Natural killer cell (primary cell): Measurements from ENCODE around the gene KRT79. TPM values are rescaled to one million over a fixed set of nuclear protein-coding genes. Genes with fewer than 3 reads are reported as not detected.

Experiments used
- ATAC-seq, 3 donors: fragments of 150-1000 bp in 2 of 3; fragments of 200-7000 bp in 1 of 3; cut with Tn5 transposase; 1 replicate in 1 of 3; 2 replicates in 2 of 3; pipeline ENCODE4 v1.10.0; 2021; ENCODE audit warnings: mild to moderate bottlenecking in 2 of 3, moderate library complexity in 2 of 3
- DNase-seq, 2 donors: peaks; one replicate each; pipeline versions ENCODE4 v3.0.0 to v3.0.0-alpha.2; 2013 to 2021; ENCODE audit warnings: mixed read lengths in 1 of 2
- H3K27ac ChIP-seq: one replicate; pipeline ENCODE4 v1.5.1; 2013; ENCODE audit warnings: mild to moderate bottlenecking, low read length
- H3K27me3 ChIP-seq: one replicate; pipeline ENCODE4 v1.6.1; 2013; ENCODE audit warnings: low read length; ENCODE audit not compliant: control insufficient read depth, insufficient read depth
- H3K36me3 ChIP-seq: one replicate; pipeline ENCODE4 v1.6.1; 2013; ENCODE audit warnings: low read length; ENCODE audit not compliant: control insufficient read depth, insufficient read depth
- H3K4me1 ChIP-seq: one replicate; pipeline ENCODE4 v1.6.1; 2013; ENCODE audit warnings: low read length; ENCODE audit not compliant: control insufficient read depth, insufficient read depth
- H3K4me3 ChIP-seq: one replicate; pipeline ENCODE4 v1.5.1; 2013; ENCODE audit warnings: low read length
- H3K9me3 ChIP-seq: one replicate; pipeline ENCODE4 v1.6.1; 2013; ENCODE audit warnings: low read length; ENCODE audit not compliant: control insufficient read depth, insufficient read depth
- H3K27ac Mint-ChIP-seq, 2 donors: one replicate each; pipeline ENCODE4 v1.8.0; 2022; ENCODE audit warnings: mild to moderate bottlenecking in 2 of 2, mixed read lengths in 2 of 2, moderate library complexity in 1 of 2
- H3K27me3 Mint-ChIP-seq, 2 donors: one replicate each; pipeline ENCODE4 v1.8.0; 2022; ENCODE audit warnings: low read depth in 2 of 2, mixed read lengths in 2 of 2
- H3K36me3 Mint-ChIP-seq: one replicate; pipeline ENCODE4 v1.8.0; 2022; ENCODE audit warnings: mixed read lengths
- H3K4me1 Mint-ChIP-seq, 2 donors: one replicate each; pipeline ENCODE4 v1.8.0; 2022; ENCODE audit warnings: mixed read lengths in 2 of 2
- H3K4me3 Mint-ChIP-seq: one replicate; pipeline ENCODE4 v1.8.0; 2022; ENCODE audit warnings: mild to moderate bottlenecking, moderate library complexity, mixed read lengths
- H3K9me3 Mint-ChIP-seq, 2 donors: one replicate each; pipeline ENCODE4 v1.8.0; 2022; ENCODE audit warnings: mixed read lengths in 2 of 2
- CTCF ChIP-seq: fragments of 200-600 bp; IDR thresholded peaks from one replicate; pipeline ENCODE4 v1.8.0; 2022; ENCODE audit warnings: antibody characterized with exemption
- WGBS: methylation state at CpG from one replicate; pipeline ENCODE4 v1.1.7; 2013; ENCODE audit warnings: missing lambda C conversion rate; ENCODE audit not compliant: insufficient coverage; 5-methylcytosine and 5-hydroxymethylcytosine counted together
- intact Hi-C: fragments of 100-400 bp; cut with micrococcal nuclease; formaldehyde crosslinking; loops from one replicate; pipeline ENCODE4 v1.14.2; 2022
- total RNA-seq, 4 donors: library from RNA; stranded (reverse); fragments of 120-200 nt in 1 of 4; gene quantifications; one replicate each; pipeline versions ENCODE4 v1.2.3 to v1.2.4, GENCODE V29; 2013 to 2022

KRT79 gene
- total RNA-seq, 3 donors from 2014 or later (not counting 1 experiment from before 2014, with no cell fraction given), result 0.18 TPM; not detected in 2

DNA sequence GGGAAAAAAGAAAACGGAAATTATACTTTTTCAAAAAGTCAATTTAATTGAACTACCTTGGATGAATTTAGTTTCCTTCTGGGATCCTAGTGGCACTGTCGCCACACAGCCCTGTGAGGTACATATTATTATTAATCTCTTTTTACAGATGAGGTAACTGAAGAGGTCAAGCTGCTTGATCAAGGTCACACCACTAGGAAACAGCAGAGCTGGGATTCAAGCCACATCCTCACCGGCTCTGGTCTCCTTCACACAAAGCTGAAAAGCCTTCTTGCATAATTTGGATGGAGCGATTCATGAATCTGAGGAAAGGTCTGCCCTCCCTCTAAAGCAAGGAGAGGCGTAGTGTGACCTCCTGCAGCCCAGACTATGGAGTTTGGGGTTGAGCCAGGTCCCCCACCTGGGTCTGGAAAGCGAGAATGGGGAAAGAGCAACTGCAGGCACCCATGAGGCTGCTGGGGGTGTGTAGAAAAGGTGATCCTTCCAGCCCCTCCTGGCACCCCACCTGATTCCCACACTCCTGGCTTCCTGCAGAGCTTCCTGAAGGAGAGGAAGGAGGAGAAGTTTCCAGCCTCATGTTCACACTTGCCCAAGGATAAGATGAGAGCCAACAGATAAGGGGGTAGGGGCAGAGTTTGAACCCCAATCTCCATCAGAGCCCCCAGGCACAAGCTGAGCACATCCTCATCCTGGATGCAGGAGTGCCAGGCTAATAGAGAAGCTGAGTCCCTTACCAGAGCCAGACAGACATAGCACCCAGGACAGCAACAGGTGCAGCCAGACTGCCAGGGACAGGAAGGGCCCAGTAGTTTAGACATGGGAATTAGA lies 3.9 kb upstream of the KRT79 start:
- whole genome bisulfite sequencing, result 92% methylated on average over 5 of the region's 6 CpGs
- Histone ChIP-seq H3K9me3 (no peaks in the 10 kb centered on the region), H3K36me3 (no peaks in the 10 kb centered on the region), H3K4me1 (peaks cover 35% of the 10 kb centered on the region), H3K27me3 (no peaks in the 10 kb centered on the region), H3K4me3 (no peak overlapping the region), H3K27ac (no peak overlapping the region)
- Mint-ChIP-seq H3K27me3 (peaks cover 0 to 12% of the 10 kb centered on the region in 2 donors), H3K36me3 (no peaks in the 10 kb centered on the region), H3K9me3 (no peaks in the 10 kb centered on the region), H3K4me3 (no peak overlapping the region), H3K27ac (peak overlapping the region; percentile 87 to 95), H3K4me1 (peaks cover 35 to 58% of the 10 kb centered on the region in 2 donors)
- ATAC-seq (no peak), DNase-seq (no peak)
- intact Hi-C loops, result no loop called here
- no peak for TF ChIP-seq CTCF

DNA sequence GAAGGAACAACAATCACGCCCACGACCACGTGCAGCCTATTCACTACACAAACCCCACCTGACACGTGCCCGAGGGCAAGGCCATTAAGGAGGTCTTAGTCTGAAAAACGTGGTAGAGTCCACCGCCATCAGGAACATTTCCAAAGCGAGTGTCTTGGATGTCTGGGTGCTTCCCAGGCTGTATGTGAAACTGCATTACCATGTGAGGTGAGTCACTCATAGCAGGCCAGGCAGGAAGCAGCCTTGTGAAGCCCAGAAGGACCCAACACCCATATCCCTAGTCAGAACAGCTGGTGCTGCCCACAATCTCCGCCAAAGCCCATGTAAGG lies 3.3 kb upstream of the KRT79 start:
- no peaks in the 10 kb centered on the region for H3K36me3 ChIP-seq
- WGBS, result 81% methylated on average over 7 of the region's 9 CpGs
- H3K27me3 ChIP-seq, result no peaks in the 10 kb centered on the region
- Mint-ChIP-seq H3K36me3 (no peaks in the 10 kb centered on the region), H3K4me3 (peak overlapping the region; percentile 71), H3K9me3 (no peaks in the 10 kb centered on the region), H3K27ac (peak overlapping the region; percentile 87 to 95), H3K4me1 (peaks cover 32 to 54% of the 10 kb centered on the region in 2 donors), H3K27me3 (peaks cover 0 to 10% of the 10 kb centered on the region in 2 donors)
- H3K9me3 ChIP-seq, result no peaks in the 10 kb centered on the region
- H3K27ac ChIP-seq, result no peak overlapping the region
- peaks cover 34% of the 10 kb centered on the region for H3K4me1 ChIP-seq
- no peak for TF ChIP-seq CTCF
- intact Hi-C loops, result no loop called here
- no peak for DNase-seq
- peak in 1 of 3 donors; percentile 42 for ATAC-seq
- no peak overlapping the region for H3K4me3 ChIP-seq

GRCh38 chr12:52836491-52837412 lies 2.6 kb upstream of the KRT79 start:
- Mint-ChIP-seq H3K27ac (peak overlapping the region; percentile 87 to 95), H3K9me3 (no peaks in the 10 kb centered on the region), H3K36me3 (no peaks in the 10 kb centered on the region), H3K4me3 (peak overlapping the region; percentile 71), H3K4me1 (peaks cover 29 to 51% of the 10 kb centered on the region in 2 donors), H3K27me3 (peaks cover 0 to 10% of the 10 kb centered on the region in 2 donors)
- intact Hi-C loops, result loop anchor here (1.0 kb wide), 1 partner anchor 191 kb away; no protein-coding TSS in a partner anchor
- Histone ChIP-seq H3K9me3 (no peaks in the 10 kb centered on the region), H3K4me1 (peaks cover 30% of the 10 kb centered on the region), H3K27ac (peak overlapping the region; percentile 34), H3K36me3 (no peaks in the 10 kb centered on the region), H3K4me3 (no peak overlapping the region), H3K27me3 (no peaks in the 10 kb centered on the region)
- WGBS, result 85% methylated on average over 9 of the region's 9 CpGs
- no peak for TF ChIP-seq CTCF
- ATAC-seq, result no peak
- DNase-seq, result no peak
